A673 (cell line): ENCODE measurements around the gene INPP4B. TPM values are rescaled to one million over a fixed set of nuclear protein-coding genes. Genes with fewer than 3 reads are reported as not detected.

ENCODE experiments used
- BruUV-seq: library from RNA; stranded (reverse); fragments of 400-500 nt; replicated peaks from 2 replicates; lab custom pipeline; 2021; lab: Mats Ljungman, UMichigan
- CTCF ChIA-PET: fragments of 300-600 bp; sonication (Branson Sonifier 250); formaldehyde crosslinking; loops from one replicate; lab custom pipeline; 2022; ENCODE audit warnings: antibody characterized with exemption; lab: Charles Lee
- POLR2A ChIA-PET: fragments of 300-600 bp; sonication (Branson Sonifier 250); formaldehyde crosslinking; loops from one replicate; lab custom pipeline; 2022; ENCODE audit warnings: antibody characterized with exemption; ENCODE audit not compliant: low non-redundant PET; lab: Charles Lee
- DNase-seq: peaks from one replicate; pipeline ENCODE4 v3.0.0-alpha.2; 2015; ENCODE audit warnings: low spot score
- H3K27ac ChIP-seq: fragments of 200-600 bp; sonication (generic); 2 replicates; pipeline ENCODE4 v1.5.1; 2016; ENCODE audit warnings: mixed run types, low read depth, mild to moderate bottlenecking, mixed read lengths, antibody characterized with exemption, low read length; ENCODE audit not compliant: poor library complexity, severe bottlenecking
- H3K27me3 ChIP-seq: fragments of 200-600 bp; sonication (generic); replicated peaks from 2 replicates; pipeline ENCODE4 v1.6.1; 2017; ENCODE audit warnings: mixed run types, low read depth, mild to moderate bottlenecking, mixed read lengths, antibody characterized with exemption, low read length; ENCODE audit not compliant: insufficient read depth, poor library complexity
- H3K36me3 ChIP-seq: fragments of 200-600 bp; sonication (generic); 2 replicates; pipeline ENCODE4 v1.6.1; 2016; ENCODE audit warnings: mixed run types, mild to moderate bottlenecking, mixed read lengths, antibody characterized with exemption, low read length; ENCODE audit not compliant: insufficient read depth, poor library complexity, severe bottlenecking
- H3K4me1 ChIP-seq: fragments of 200-600 bp; sonication (generic); 2 replicates; pipeline ENCODE4 v1.6.1; 2017; ENCODE audit warnings: mixed run types, mild to moderate bottlenecking, mixed read lengths, antibody characterized with exemption, low read length; ENCODE audit not compliant: insufficient read depth, poor library complexity, severe bottlenecking
- H3K4me3 ChIP-seq: fragments of 200-600 bp; sonication (generic); 2 replicates; pipeline ENCODE4 v1.5.1; 2016; ENCODE audit warnings: low read depth, mixed run types, mild to moderate bottlenecking, mixed read lengths, low read length; ENCODE audit not compliant: poor library complexity, severe bottlenecking
- H3K9me3 ChIP-seq: fragments of 200-600 bp; sonication (generic); 2 replicates; pipeline ENCODE4 v1.6.1; 2016; ENCODE audit warnings: mixed run types, low read depth, mild to moderate bottlenecking, mixed read lengths, antibody characterized with exemption, low read length; ENCODE audit not compliant: poor library complexity, severe bottlenecking
- EZH2 ChIP-seq: fragments of 200-600 bp; sonication (generic); IDR thresholded peaks from 2 replicates; pipeline ENCODE4 v1.6.1; 2017; ENCODE audit warnings: borderline replicate concordance, low read depth, mild to moderate bottlenecking, mixed read lengths, antibody characterized with exemption, low read length; ENCODE audit not compliant: poor library complexity, severe bottlenecking
- intact Hi-C: fragments of 100-400 bp; cut with micrococcal nuclease; formaldehyde crosslinking; loops from one replicate; pipeline ENCODE4 v1.10.0; 2022; ENCODE audit not compliant: unreplicated experiment
- total RNA-seq: library from RNA; stranded (reverse); gene quantifications from 2 replicates; pipeline ENCODE4 v1.2.3, GENCODE V29; 2021
- TF ChIP-seq, protein P1 (sequence below): fragments of 300-800, 200-600 bp; sonication (generic); conservative IDR thresholded peaks from 2 replicates; pipeline ENCODE4 v1.5.1; 2017; ENCODE audit warnings: low read depth, mild to moderate bottlenecking, antibody characterized with exemption, low read length, moderate library complexity, mixed read lengths

INPP4B gene
- total RNA-seq, 1 experiment from 2014 or later = 13.1 TPM

DNA sequence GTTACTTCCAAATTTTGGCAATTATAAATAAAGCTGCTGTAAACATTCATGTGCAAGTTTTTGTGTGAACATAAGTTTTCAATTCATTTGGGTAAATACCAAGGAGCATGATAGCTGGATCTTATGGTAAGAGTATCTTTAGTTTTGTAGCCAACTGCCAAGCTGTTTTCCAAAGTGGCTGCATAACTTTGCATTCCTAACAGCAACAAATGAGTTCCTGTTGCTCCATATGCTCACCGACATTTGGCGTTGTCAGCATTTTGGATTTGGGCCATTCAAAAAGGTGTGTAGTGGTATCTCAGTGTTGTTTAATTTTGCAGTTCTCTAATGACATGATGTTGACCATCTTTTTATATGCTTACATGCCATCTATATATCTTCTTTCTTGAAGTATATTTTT, 208.5 kb downstream of the INPP4B start:
- no TSS peak for BruUV-seq
- CTCF ChIA-PET = no interaction called here
- H3K36me3 ChIP-seq = no peaks in the 10 kb centered on the region
- no peak overlapping the region for H3K4me3 ChIP-seq
- TF ChIP-seq, protein P1, sequence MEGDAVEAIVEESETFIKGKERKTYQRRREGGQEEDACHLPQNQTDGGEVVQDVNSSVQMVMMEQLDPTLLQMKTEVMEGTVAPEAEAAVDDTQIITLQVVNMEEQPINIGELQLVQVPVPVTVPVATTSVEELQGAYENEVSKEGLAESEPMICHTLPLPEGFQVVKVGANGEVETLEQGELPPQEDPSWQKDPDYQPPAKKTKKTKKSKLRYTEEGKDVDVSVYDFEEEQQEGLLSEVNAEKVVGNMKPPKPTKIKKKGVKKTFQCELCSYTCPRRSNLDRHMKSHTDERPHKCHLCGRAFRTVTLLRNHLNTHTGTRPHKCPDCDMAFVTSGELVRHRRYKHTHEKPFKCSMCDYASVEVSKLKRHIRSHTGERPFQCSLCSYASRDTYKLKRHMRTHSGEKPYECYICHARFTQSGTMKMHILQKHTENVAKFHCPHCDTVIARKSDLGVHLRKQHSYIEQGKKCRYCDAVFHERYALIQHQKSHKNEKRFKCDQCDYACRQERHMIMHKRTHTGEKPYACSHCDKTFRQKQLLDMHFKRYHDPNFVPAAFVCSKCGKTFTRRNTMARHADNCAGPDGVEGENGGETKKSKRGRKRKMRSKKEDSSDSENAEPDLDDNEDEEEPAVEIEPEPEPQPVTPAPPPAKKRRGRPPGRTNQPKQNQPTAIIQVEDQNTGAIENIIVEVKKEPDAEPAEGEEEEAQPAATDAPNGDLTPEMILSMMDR = no peak
- TF ChIP-seq EZH2 = no peak
- no peaks in the 10 kb centered on the region for H3K4me1 ChIP-seq
- DNase-seq = no peak
- no peak overlapping the region for H3K27ac ChIP-seq
- no peaks in the 10 kb centered on the region for H3K27me3 ChIP-seq
- POLR2A ChIA-PET = no interaction called here
- intact Hi-C loops = no loop called here
- no peaks in the 10 kb centered on the region for H3K9me3 ChIP-seq

DNA sequence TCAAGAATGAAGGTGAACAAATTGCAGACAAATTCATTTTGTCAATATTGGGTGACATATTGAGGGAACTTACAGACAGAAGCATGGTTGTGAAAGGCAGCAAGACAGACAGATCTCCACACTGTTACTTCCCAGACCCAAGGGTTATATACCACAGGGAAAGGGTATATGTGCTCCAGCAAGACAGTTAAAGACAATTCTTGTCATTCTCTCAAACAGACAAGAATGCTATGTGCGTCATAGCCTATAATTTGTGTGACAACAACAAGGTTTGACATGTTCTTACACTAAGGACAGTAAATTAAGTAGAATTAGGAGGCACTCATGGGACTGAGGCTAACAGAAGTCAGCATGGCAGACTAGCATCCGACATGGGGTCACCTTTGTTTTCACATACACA, 214.3 kb downstream of the INPP4B start:
- POLR2A ChIA-PET = no interaction called here
- TF ChIP-seq, protein P1 = no peak
- no peak for TF ChIP-seq EZH2
- no TSS peak for BruUV-seq
- H3K9me3 ChIP-seq = no peaks in the 10 kb centered on the region
- CTCF ChIA-PET = no interaction called here
- intact Hi-C loops = no loop called here
- no peak for DNase-seq
- H3K4me3 ChIP-seq = no peak overlapping the region
- H3K36me3 ChIP-seq = no peaks in the 10 kb centered on the region
- no peaks in the 10 kb centered on the region for H3K4me1 ChIP-seq
- no peak overlapping the region for H3K27ac ChIP-seq
- H3K27me3 ChIP-seq = no peaks in the 10 kb centered on the region

DNA sequence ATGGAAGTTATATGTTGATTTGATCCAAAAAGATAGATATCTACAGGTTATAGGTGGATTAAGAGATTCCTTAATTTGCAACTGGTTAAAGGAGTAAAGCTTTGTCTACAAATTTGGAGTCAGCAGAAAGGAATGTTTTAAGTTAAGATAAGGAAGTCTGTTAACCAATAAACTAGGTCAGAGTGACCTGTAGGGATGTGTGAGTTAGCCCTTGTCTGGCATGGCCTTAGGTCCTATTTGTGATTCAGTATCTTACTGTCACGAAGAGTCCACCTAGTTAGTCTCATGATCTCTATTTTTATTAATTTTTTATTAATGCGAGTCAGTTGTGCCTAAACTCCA, 230.8 kb downstream of the INPP4B start:
- no peaks in the 10 kb centered on the region for H3K36me3 ChIP-seq
- ChIA-PET CTCF (no interaction called here), POLR2A (no interaction called here)
- no peaks in the 10 kb centered on the region for H3K9me3 ChIP-seq
- intact Hi-C loops = no loop called here
- TF ChIP-seq, protein P1 = no peak
- TF ChIP-seq EZH2 = no peak
- no peaks in the 10 kb centered on the region for H3K27me3 ChIP-seq
- DNase-seq = no peak
- H3K4me3 ChIP-seq = no peak overlapping the region
- no peak overlapping the region for H3K27ac ChIP-seq
- H3K4me1 ChIP-seq = no peaks in the 10 kb centered on the region
- BruUV-seq = no TSS peak
